NCI-H1436 treated with DMSO at 0.1 percent for 48 hours (cell line): ENCODE data around the gene CAMKK1.

Source experiments
- DNase-seq: peaks from one replicate; lab custom pipeline; 2025; lab: John Stamatoyannopoulos, UW

The CAMKK1 gene

GRCh38 chr17:3896108-3896967 is 3.5 kb upstream of the CAMKK1 start:
- DNase-seq: no peak

- no peak for DNase-seq
Measured at GRCh38 chr17:3895354-3895753, 2.5 kb upstream of the CAMKK1 start.

- no peak for DNase-seq
Measured at GRCh38 chr17:3894911-3895343, 2.1 kb upstream of the CAMKK1 start.

GRCh38 chr17:3894188-3894587 is 1.3 kb upstream of the CAMKK1 start:
- DNase-seq: no peak

GRCh38 chr17:3893720-3894116 is 865 bp upstream of the CAMKK1 start:
- DNase-seq: no peak

- DNase-seq: no peak
Measured at GRCh38 chr17:3892095-3892998, 506 bp downstream of the CAMKK1 start.

GRCh38 chr17:3891626-3892094 is 1.2 kb downstream of the CAMKK1 start:
- no peak for DNase-seq

- no peak for DNase-seq
Measured at GRCh38 chr17:3890878-3891219, 2.0 kb downstream of the CAMKK1 start.

GRCh38 chr17:3890082-3890877 is 2.6 kb downstream of the CAMKK1 start:
- peak; percentile 68 for DNase-seq

- no peak for DNase-seq
Measured at GRCh38 chr17:3889325-3890012, 3.4 kb downstream of the CAMKK1 start.

GRCh38 chr17:3888343-3889171 is 4.3 kb downstream of the CAMKK1 start:
- DNase-seq: peak; percentile 21

GRCh38 chr17:3887804-3888203 is 5.0 kb downstream of the CAMKK1 start:
- no peak for DNase-seq

GRCh38 chr17:3887394-3887793 is 5.5 kb downstream of the CAMKK1 start:
- DNase-seq: no peak

- DNase-seq: no peak
Measured at GRCh38 chr17:3886776-3887175, 6.1 kb downstream of the CAMKK1 start.

GRCh38 chr17:3885970-3886369 is 6.9 kb downstream of the CAMKK1 start:
- no peak for DNase-seq

GRCh38 chr17:3885271-3885670 is 7.6 kb downstream of the CAMKK1 start:
- DNase-seq: no peak

- no peak for DNase-seq
Measured at GRCh38 chr17:3884188-3884587, 8.7 kb downstream of the CAMKK1 start.

- DNase-seq: no peak
Measured at GRCh38 chr17:3882276-3882675, 10.6 kb downstream of the CAMKK1 start.

GRCh38 chr17:3880983-3881382 is 11.9 kb downstream of the CAMKK1 start:
- no peak for DNase-seq

- DNase-seq: no peak
Measured at GRCh38 chr17:3879591-3880417, 13.0 kb downstream of the CAMKK1 start.
